Hepatocyte (in vitro differentiated cells): Measurements from ENCODE around the gene GGCT.

Experiments
- EZH2 ChIP-seq: fragments of 200-600 bp; sonication (generic); IDR thresholded peaks from 2 replicates; pipeline ENCODE4 v1.6.1; 2016; ENCODE audit warnings: antibody characterized with exemption, mild to moderate bottlenecking, borderline replicate concordance
- TF ChIP-seq, protein P1 (sequence below): fragments of 200-600 bp; sonication (generic); IDR thresholded peaks from 2 replicates; pipeline ENCODE4 v1.5.1; 2016; ENCODE audit warnings: antibody characterized with exemption, mild to moderate bottlenecking; ENCODE audit not compliant: poor library complexity

- TF ChIP-seq, protein P1, sequence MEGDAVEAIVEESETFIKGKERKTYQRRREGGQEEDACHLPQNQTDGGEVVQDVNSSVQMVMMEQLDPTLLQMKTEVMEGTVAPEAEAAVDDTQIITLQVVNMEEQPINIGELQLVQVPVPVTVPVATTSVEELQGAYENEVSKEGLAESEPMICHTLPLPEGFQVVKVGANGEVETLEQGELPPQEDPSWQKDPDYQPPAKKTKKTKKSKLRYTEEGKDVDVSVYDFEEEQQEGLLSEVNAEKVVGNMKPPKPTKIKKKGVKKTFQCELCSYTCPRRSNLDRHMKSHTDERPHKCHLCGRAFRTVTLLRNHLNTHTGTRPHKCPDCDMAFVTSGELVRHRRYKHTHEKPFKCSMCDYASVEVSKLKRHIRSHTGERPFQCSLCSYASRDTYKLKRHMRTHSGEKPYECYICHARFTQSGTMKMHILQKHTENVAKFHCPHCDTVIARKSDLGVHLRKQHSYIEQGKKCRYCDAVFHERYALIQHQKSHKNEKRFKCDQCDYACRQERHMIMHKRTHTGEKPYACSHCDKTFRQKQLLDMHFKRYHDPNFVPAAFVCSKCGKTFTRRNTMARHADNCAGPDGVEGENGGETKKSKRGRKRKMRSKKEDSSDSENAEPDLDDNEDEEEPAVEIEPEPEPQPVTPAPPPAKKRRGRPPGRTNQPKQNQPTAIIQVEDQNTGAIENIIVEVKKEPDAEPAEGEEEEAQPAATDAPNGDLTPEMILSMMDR = no peak
- no peak for TF ChIP-seq EZH2
Measured at GRCh38 chr7:30470163-30470770, 34.4 kb downstream of the GGCT start.
